ENCODE results near the gene SIPA1L2.

The SIPA1L2 gene

GRCh38 chr1:232599178-232600041 lies 30.5 kb downstream of the SIPA1L2 start:
- no peak overlapping the region for H3K4me3 ChIP-seq (ENCODE audit: low read depth, low read length)
- CTCF ChIA-PET, result interaction anchor here (0.8 to 3.6 kb wide), 4 partner anchors 13 to 130 kb away, joined by 3 to 24 read pairs (median 12); no protein-coding TSS in a partner anchor
- POLR2A ChIA-PET, result interaction anchor here (0.5 to 3.2 kb wide), 11 partner anchors 8 to 497 kb away, joined by 3 to 14 read pairs (median 5); partner anchors contain the start of gene SIPA1L2
- H3K36me3 ChIP-seq (ENCODE audit: control insufficient read depth in 2 of 2, insufficient read depth in 1 of 2, low read length in 2 of 2), result no peaks in the 10 kb centered on the region; a peak in 1 of 3 replicates
- peaks cover 34% of the 10 kb centered on the region for H3K4me1 ChIP-seq (ENCODE audit: control insufficient read depth, insufficient read depth, low read length)
- peak overlapping the region; percentile 65 for H3K27ac ChIP-seq (ENCODE audit: extremely low read depth, low read depth, low read length)
- no peaks in the 10 kb centered on the region for H3K9me3 ChIP-seq (ENCODE audit: control insufficient read depth, insufficient read depth, low read depth, low read length)
- TF ChIP-seq, protein P1, sequence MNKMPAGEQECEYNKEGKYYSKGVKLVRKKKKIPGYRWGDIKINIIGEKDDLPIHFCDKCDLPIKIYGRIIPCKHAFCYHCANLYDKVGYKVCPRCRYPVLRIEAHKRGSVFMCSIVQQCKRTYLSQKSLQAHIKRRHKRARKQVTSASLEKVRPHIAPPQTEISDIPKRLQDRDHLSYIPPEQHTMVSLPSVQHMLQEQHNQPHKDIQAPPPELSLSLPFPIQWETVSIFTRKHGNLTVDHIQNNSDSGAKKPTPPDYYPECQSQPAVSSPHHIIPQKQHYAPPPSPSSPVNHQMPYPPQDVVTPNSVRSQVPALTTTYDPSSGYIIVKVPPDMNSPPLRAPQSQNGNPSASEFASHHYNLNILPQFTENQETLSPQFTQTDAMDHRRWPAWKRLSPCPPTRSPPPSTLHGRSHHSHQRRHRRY (tag by site-specific recombination; IDR thresholded peaks at IDR 0.05), result no peak
- no peak for TF ChIP-seq ZNF488 (tag by site-specific recombination; IDR thresholded peaks at IDR 0.05)
- TF ChIP-seq ZNF654 (tag by site-specific recombination; IDR thresholded peaks at IDR 0.05; ENCODE audit: low read depth), result no peak
- no peak for TF ChIP-seq ZBTB26 (tag by site-specific recombination; optimal IDR thresholded peaks at IDR 0.05)
- TF ChIP-seq ZFHX2 (tag by site-specific recombination; conservative IDR thresholded peaks at IDR 0.05), result peak; percentile 76
- TF ChIP-seq ZNF664 (tag by site-specific recombination; IDR thresholded peaks at IDR 0.05), result no peak
- TF ChIP-seq, protein P2, sequence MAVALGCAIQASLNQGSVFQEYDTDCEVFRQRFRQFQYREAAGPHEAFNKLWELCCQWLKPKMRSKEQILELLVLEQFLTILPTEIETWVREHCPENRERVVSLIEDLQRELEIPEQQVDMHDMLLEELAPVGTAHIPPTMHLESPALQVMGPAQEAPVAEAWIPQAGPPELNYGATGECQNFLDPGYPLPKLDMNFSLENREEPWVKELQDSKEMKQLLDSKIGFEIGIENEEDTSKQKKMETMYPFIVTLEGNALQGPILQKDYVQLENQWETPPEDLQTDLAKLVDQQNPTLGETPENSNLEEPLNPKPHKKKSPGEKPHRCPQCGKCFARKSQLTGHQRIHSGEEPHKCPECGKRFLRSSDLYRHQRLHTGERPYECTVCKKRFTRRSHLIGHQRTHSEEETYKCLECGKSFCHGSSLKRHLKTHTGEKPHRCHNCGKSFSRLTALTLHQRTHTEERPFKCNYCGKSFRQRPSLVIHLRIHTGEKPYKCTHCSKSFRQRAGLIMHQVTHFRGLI (tag by site-specific recombination; IDR thresholded peaks at IDR 0.05), result no peak
- no peak for TF ChIP-seq ZNF837 (tag by site-specific recombination; IDR thresholded peaks at IDR 0.05)
- TF ChIP-seq ZNF341 (tag by site-specific recombination; IDR thresholded peaks at IDR 0.05; ENCODE audit: low read depth), result no peak
- TF ChIP-seq KLF10 (tag by site-specific recombination; IDR thresholded peaks at IDR 0.05), result peak; percentile 59
- no peak for TF ChIP-seq ZBTB7A (tag by site-specific recombination; IDR thresholded peaks at IDR 0.05; ENCODE audit: low read depth)
- no peak for TF ChIP-seq ZFP37 (tag by site-specific recombination; IDR thresholded peaks at IDR 0.05)
- TF ChIP-seq ZNF704 (tag by site-specific recombination; IDR thresholded peaks at IDR 0.05), result no peak
- TF ChIP-seq ZNF19 (tag by site-specific recombination; IDR thresholded peaks at IDR 0.05; ENCODE audit: low read depth), result no peak
- no peak for TF ChIP-seq ZNF433 (tag by site-specific recombination; IDR thresholded peaks at IDR 0.05; ENCODE audit: low read depth)
- TF ChIP-seq ZNF530 (tag by site-specific recombination; IDR thresholded peaks at IDR 0.05; ENCODE audit: low read depth), result no peak
- peak; percentile 56 for TF ChIP-seq PRDM6 (tag by site-specific recombination; IDR thresholded peaks at IDR 0.05)
- TF ChIP-seq ZNF692 (tag by site-specific recombination; IDR thresholded peaks at IDR 0.05), result peak; percentile 76
- no peak for TF ChIP-seq ZNF549 (tag by site-specific recombination; IDR thresholded peaks at IDR 0.05)
- TF ChIP-seq GLI4 (tag by site-specific recombination; IDR thresholded peaks at IDR 0.05), result no peak
- TF ChIP-seq, protein P3, sequence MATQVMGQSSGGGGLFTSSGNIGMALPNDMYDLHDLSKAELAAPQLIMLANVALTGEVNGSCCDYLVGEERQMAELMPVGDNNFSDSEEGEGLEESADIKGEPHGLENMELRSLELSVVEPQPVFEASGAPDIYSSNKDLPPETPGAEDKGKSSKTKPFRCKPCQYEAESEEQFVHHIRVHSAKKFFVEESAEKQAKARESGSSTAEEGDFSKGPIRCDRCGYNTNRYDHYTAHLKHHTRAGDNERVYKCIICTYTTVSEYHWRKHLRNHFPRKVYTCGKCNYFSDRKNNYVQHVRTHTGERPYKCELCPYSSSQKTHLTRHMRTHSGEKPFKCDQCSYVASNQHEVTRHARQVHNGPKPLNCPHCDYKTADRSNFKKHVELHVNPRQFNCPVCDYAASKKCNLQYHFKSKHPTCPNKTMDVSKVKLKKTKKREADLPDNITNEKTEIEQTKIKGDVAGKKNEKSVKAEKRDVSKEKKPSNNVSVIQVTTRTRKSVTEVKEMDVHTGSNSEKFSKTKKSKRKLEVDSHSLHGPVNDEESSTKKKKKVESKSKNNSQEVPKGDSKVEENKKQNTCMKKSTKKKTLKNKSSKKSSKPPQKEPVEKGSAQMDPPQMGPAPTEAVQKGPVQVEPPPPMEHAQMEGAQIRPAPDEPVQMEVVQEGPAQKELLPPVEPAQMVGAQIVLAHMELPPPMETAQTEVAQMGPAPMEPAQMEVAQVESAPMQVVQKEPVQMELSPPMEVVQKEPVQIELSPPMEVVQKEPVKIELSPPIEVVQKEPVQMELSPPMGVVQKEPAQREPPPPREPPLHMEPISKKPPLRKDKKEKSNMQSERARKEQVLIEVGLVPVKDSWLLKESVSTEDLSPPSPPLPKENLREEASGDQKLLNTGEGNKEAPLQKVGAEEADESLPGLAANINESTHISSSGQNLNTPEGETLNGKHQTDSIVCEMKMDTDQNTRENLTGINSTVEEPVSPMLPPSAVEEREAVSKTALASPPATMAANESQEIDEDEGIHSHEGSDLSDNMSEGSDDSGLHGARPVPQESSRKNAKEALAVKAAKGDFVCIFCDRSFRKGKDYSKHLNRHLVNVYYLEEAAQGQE (tag by site-specific recombination; IDR thresholded peaks at IDR 0.05), result peak; percentile 16; the same call in 1 of the 2 replicates
- TF ChIP-seq ZNF555 (tag by site-specific recombination; conservative IDR thresholded peaks at IDR 0.05), result no peak

Data from HEK293 (cell line).